Lower lobe of right lung (tissue), 2 donors: ENCODE results near the gene PSME3. TPM values are rescaled to one million over a fixed set of nuclear protein-coding genes. Genes with fewer than 3 reads are reported as not detected.

Experiments
- ATAC-seq, 2 donors: fragments of 200-7000 bp; cut with Tn5 transposase; one replicate each; pipeline ENCODE4 v1.9.1; 2020 to 2022; ENCODE audit warnings: mild to moderate bottlenecking in 2 of 2, moderate library complexity in 2 of 2
- DNase-seq: peaks from one replicate; pipeline ENCODE4 v3.0.0-alpha.2; 2020
- H3K27ac ChIP-seq: fragments of 200-600 bp; one replicate; pipeline ENCODE4 v1.8.0; 2022
- H3K27me3 ChIP-seq: fragments of 200-600 bp; one replicate; pipeline ENCODE4 v1.8.0; 2022; ENCODE audit warnings: low read depth
- H3K36me3 ChIP-seq: fragments of 200-600 bp; one replicate; pipeline ENCODE4 v1.8.0; 2022; ENCODE audit warnings: mild to moderate bottlenecking
- H3K4me1 ChIP-seq: fragments of 200-600 bp; one replicate; pipeline ENCODE4 v1.8.0; 2022
- H3K4me3 ChIP-seq: fragments of 200-600 bp; one replicate; pipeline ENCODE4 v1.8.0; 2022; ENCODE audit warnings: mild to moderate bottlenecking
- H3K9me3 ChIP-seq: fragments of 200-600 bp; one replicate; pipeline ENCODE4 v1.8.0; 2022
- CTCF ChIP-seq: fragments of 200-600 bp; IDR thresholded peaks from one replicate; pipeline ENCODE4 v1.8.0; 2022; ENCODE audit warnings: antibody characterized with exemption, mild to moderate bottlenecking
- intact Hi-C: fragments of 100-400 bp; cut with DNase I; formaldehyde crosslinking; loops from one replicate; pipeline ENCODE4 v1.11.0; 2022
- total RNA-seq: library from RNA; stranded (reverse); fragmentation: NEBNext Ultra II Directional; extraction: Animal tissue kit (Norgen Biotek cat#: 25700); gene quantifications from one replicate; pipeline ENCODE4 v1.2.1, GENCODE V29; 2021
- donor health status: DM: no; HTN: yes; CAD: no; lungs with severe emphysema.

The PSME3 gene
- total RNA-seq, 1 donor from 2014 or later, result 81.6 TPM

GRCh38 chr17:42791948-42792347 is 41.2 kb upstream of the PSME3 start:
- Histone ChIP-seq H3K4me1 (peaks cover 3% of the 10 kb centered on the region), H3K27ac (no peak overlapping the region), H3K36me3 (peaks cover 6% of the 10 kb centered on the region), H3K9me3 (no peaks in the 10 kb centered on the region), H3K27me3 (peaks cover 18% of the 10 kb centered on the region), H3K4me3 (no peak overlapping the region)
- ATAC-seq (no peak), DNase-seq (no peak)
- TF ChIP-seq CTCF, result no peak
- intact Hi-C loops, result no loop called here

- no peak for DNase-seq
- no peak for ATAC-seq
- H3K27ac ChIP-seq, result no peak overlapping the region
Measured at GRCh38 chr17:42792545-42792944, 40.7 kb upstream of the PSME3 start.

GRCh38 chr17:42795061-42795460 is 38.1 kb upstream of the PSME3 start:
- no peak for TF ChIP-seq CTCF
- H3K9me3 ChIP-seq, result no peaks in the 10 kb centered on the region
- H3K4me1 ChIP-seq, result peaks cover 20% of the 10 kb centered on the region
- DNase-seq, result no peak
- peaks cover 6% of the 10 kb centered on the region for H3K36me3 ChIP-seq
- no peaks in the 10 kb centered on the region for H3K27me3 ChIP-seq
- H3K27ac ChIP-seq, result no peak overlapping the region
- intact Hi-C loops, result no loop called here
- no peak overlapping the region for H3K4me3 ChIP-seq
- ATAC-seq, result no peak

More at GRCh38 chr17:42792545-42792944, 40.7 kb upstream of the PSME3 start:
- Histone ChIP-seq H3K9me3 (no peaks in the 10 kb centered on the region), H3K27me3 (peaks cover 12% of the 10 kb centered on the region), H3K36me3 (peaks cover 6% of the 10 kb centered on the region), H3K4me1 (peaks cover 9% of the 10 kb centered on the region), H3K4me3 (no peak overlapping the region)
- TF ChIP-seq CTCF, result no peak
- intact Hi-C loops, result no loop called here

GRCh38 chr17:42795465-42795864 is 37.7 kb upstream of the PSME3 start:
- no peak for ATAC-seq
- Histone ChIP-seq H3K4me1 (peaks cover 20% of the 10 kb centered on the region), H3K4me3 (no peak overlapping the region), H3K27me3 (no peaks in the 10 kb centered on the region), H3K9me3 (no peaks in the 10 kb centered on the region), H3K36me3 (peaks cover 6% of the 10 kb centered on the region), H3K27ac (no peak overlapping the region)
- no peak for TF ChIP-seq CTCF
- DNase-seq, result no peak
- intact Hi-C loops, result no loop called here

- no peak overlapping the region for H3K27ac ChIP-seq
- no peaks in the 10 kb centered on the region for H3K27me3 ChIP-seq
- intact Hi-C loops, result no loop called here
- DNase-seq (no peak), ATAC-seq (no peak)
- H3K4me1 ChIP-seq, result peaks cover 20% of the 10 kb centered on the region
- peaks cover 6% of the 10 kb centered on the region for H3K36me3 ChIP-seq
- no peak overlapping the region for H3K4me3 ChIP-seq
- no peaks in the 10 kb centered on the region for H3K9me3 ChIP-seq
- no peak for TF ChIP-seq CTCF
Measured at GRCh38 chr17:42796066-42796758, 37.0 kb upstream of the PSME3 start.
